ENCODE results near the gene ACP1.
A peak's percentile ranks its signal among the peaks of the same experiment; 100 is the strongest.

Gene ACP1

DNA sequence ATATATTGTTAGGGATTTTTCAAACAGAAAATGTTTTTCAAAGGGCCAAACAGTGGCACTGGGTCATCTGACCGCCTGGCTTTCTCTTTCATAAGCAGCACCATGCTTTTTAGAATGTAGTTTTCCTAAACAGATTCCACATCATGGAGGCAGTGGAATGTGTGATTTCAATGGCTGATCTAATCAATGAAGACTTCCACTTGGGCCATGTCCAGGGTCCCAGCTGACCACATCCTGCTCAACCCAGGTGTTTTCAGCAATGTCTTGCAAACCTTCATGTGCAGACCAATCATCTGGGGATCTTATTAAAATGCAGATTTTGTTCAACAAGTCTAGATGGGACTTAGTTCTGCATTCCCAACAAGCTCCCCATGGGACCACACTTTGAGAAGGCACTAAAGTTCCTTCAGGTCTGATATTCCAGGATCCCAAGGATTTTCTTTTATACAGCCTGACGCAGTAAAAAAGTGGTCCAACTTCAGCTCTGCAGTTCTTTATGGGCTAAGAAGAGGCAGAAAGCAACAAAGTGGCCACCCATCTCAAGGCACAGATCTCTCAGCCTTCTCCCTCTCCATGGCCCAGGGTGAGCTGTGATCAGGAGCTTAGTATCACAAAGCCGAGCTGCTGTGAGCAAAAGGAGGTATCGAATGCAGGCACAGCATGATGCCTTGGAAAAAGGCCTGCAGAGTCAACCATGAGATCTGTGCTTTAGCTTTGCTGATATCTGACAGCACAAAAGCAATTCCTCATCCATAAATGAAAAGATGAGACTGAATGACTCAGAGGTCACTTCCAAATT lies 19.4 kb downstream of the ACP1 start:
- no peak for DNase-seq (ENCODE audit: low read depth)
- TF ChIP-seq, protein P1, sequence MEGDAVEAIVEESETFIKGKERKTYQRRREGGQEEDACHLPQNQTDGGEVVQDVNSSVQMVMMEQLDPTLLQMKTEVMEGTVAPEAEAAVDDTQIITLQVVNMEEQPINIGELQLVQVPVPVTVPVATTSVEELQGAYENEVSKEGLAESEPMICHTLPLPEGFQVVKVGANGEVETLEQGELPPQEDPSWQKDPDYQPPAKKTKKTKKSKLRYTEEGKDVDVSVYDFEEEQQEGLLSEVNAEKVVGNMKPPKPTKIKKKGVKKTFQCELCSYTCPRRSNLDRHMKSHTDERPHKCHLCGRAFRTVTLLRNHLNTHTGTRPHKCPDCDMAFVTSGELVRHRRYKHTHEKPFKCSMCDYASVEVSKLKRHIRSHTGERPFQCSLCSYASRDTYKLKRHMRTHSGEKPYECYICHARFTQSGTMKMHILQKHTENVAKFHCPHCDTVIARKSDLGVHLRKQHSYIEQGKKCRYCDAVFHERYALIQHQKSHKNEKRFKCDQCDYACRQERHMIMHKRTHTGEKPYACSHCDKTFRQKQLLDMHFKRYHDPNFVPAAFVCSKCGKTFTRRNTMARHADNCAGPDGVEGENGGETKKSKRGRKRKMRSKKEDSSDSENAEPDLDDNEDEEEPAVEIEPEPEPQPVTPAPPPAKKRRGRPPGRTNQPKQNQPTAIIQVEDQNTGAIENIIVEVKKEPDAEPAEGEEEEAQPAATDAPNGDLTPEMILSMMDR (IDR thresholded peaks at IDR 0.05; ENCODE audit: insufficient read depth, low read depth, low read length, missing control alignments): no peak
- H3K4me3 ChIP-seq (ENCODE audit: low read length): no peak overlapping the region

DNA sequence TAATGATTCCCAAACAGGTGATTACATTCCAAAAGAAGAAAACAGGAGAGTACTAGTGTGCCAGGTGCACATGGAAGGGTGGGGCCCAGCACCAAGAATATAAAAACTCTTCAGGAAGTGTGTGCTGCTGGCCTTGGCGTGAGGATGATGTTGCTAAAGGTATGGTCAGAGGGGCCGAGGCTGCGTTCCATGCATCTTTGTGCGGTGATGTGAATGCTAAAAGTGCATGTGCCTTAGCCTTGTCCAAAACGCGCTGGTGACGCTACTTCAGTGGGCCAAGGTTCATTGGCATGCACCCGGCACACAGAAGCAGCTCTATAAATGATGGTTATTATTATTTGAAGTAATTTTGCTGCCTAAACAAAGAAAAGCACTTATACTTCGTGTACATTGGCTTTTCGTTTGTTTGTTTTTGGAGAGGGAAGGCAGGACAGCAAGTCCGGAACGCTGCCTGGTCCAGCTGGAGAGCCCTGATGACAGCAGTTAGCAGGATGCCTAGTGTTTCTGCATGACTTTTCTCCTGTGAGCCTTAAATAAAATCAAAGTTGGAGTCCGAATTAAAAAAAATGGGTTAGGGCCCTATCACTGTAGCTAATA lies 20.2 kb downstream of the ACP1 start:
- TF ChIP-seq, protein P1 (IDR thresholded peaks at IDR 0.05; ENCODE audit: insufficient read depth, low read depth, low read length, missing control alignments): no peak
- no peak for DNase-seq (ENCODE audit: low read depth)

DNA sequence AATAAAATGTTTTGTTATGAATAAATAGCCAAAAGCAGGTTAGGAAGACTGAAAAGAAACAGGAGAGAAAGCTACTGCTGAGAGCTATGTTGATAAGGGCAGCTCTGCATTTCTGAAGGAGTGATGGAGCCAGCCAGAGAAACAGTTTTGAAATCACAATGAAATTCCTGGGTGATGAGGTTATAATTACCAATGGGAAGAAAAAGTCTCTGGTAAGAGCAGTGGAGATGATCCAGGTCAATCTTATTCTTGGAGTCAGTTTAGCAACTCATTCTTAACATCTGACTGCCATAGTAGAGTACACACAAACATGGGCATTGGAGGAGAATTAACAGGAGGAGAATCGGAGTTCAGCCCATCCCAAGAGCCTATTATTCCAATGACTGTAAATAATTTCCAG lies 20.8 kb downstream of the ACP1 start:
- DNase-seq (ENCODE audit: low read depth): peak; percentile 44
- TF ChIP-seq, protein P1 (IDR thresholded peaks at IDR 0.05; ENCODE audit: insufficient read depth, low read depth, low read length, missing control alignments): no peak
- H3K4me3 ChIP-seq (ENCODE audit: low read length): no peak overlapping the region

More for the DNA sequence above, 20.2 kb downstream of the ACP1 start:
- no peak overlapping the region for H3K4me3 ChIP-seq (ENCODE audit: low read length)

DNA sequence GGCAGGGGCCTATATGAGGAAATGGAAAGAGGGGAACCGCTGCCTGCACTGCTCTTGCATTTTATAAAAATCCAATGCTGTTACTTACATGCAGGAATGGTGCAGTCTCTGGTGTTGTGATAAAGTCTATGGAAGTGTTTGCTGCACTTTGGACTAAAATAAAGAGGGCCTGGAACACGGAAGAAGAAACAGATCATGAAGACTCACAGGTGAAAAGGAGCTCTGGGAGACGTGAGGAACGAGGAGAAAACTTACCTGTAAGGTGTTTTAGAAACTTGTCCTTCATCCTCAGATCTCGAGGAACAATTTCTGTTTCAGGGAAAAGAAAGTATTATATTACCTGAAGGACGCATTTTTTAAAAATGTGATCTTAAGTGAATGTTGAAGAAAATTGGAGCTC lies 21.3 kb downstream of the ACP1 start:
- no peak for DNase-seq (ENCODE audit: low read depth)
- H3K4me3 ChIP-seq (ENCODE audit: low read length): no peak overlapping the region
- TF ChIP-seq, protein P1 (IDR thresholded peaks at IDR 0.05; ENCODE audit: insufficient read depth, low read depth, low read length, missing control alignments): no peak

DNA sequence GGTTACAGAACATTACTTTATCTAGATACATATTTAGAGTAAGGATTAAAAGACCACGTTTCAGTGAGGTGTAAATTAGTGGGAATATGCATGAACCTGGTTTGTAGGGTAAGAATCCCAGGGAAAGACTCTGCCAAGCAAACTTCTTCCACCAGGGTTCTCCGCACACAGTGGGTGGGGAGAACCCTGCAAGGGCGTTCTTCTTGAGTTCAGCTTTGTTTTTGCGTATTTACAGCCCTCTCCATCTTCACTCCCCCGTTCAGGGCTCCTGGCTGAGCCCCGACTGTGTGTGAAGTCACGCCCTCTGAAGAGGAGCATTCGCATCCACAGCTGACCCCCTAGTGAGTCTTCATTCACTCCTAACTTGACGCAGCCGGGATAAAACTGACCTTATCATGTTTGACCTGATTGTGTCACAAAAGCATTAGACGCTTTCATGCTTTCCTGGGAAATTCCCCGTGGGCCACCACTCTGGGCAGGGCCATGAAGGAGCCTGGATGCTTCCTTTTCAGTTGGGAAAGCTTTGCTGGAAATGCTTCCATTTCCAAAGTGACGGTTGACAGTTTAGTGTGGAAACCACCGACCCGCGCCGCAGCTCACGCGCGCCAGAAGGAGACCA lies 22.1 kb downstream of the ACP1 start:
- H3K4me3 ChIP-seq (ENCODE audit: low read length): no peak overlapping the region
- no peak for DNase-seq (ENCODE audit: low read depth)
- TF ChIP-seq, protein P1 (IDR thresholded peaks at IDR 0.05; ENCODE audit: insufficient read depth, low read depth, low read length, missing control alignments): no peak

DNA sequence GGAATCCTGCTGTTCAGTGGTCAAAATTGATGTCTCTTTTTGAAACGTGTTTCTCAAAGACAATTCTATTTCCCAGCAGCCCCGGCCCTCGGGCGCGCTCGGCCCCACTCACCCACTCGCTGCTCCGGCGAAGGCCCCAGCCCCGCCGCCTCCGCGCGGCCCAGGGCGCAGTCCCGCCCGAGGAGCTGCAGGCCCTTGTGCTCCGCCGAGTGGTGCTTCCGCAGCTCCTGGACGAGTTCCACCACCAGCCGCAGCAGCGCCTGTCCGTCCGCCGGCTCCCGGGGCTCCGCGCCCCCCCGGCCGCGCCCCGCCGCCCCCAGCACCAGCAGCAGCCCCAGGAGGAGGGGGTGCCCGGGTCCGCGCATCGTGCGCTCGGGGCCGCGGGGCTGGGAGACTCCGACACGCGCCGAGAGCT lies 22.7 kb downstream of the ACP1 start:
- TF ChIP-seq, protein P1 (IDR thresholded peaks at IDR 0.05; ENCODE audit: insufficient read depth, low read depth, low read length, missing control alignments): no peak
- peak; percentile 33 for DNase-seq (ENCODE audit: low read depth)
- H3K4me3 ChIP-seq (ENCODE audit: low read length): no peak overlapping the region
